GM12891 (cell line): ENCODE results near the gene GTF3C2.

Source experiments
- POLR2A ChIP-seq: IDR thresholded peaks from 2 replicates; pipeline ENCODE4 v1.6.1; 2011; ENCODE audit warnings: low read depth, low read length, control low read depth
- POLR2AphosphoS5 ChIP-seq: IDR thresholded peaks from 2 replicates; pipeline ENCODE4 v1.6.1; 2011; ENCODE audit warnings: low read depth, low read length, control low read depth
- POU2F2 ChIP-seq: IDR thresholded peaks from 2 replicates; pipeline ENCODE4 v1.6.1; 2011; ENCODE audit warnings: low read depth, mild to moderate bottlenecking, control low read depth, low read length, moderate library complexity

DNA sequence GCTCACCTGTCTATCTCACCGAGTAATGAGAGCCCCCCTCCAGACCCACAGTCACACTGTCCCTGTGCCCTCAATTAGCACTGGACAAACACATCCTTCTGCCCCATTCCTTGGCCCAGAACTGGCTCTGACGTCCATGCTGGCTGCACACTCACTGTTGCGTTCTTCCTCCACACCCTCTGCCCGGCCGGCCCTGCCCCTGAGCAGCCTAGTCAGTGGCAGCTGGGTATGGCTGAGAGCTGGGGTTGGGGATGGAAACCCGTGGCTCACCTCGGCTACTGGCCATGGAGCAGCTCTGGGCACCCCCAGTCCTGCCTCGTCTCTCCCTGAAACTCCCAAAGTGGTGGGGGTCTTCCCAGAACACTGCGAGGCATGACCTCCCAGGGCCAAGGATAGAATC, 41.9 kb downstream of the GTF3C2 start:
- TF ChIP-seq POLR2AphosphoS5 (no peak), POLR2A (no peak), POU2F2 (no peak)
